Measurements from ENCODE around the gene VTI1A.

DNA sequence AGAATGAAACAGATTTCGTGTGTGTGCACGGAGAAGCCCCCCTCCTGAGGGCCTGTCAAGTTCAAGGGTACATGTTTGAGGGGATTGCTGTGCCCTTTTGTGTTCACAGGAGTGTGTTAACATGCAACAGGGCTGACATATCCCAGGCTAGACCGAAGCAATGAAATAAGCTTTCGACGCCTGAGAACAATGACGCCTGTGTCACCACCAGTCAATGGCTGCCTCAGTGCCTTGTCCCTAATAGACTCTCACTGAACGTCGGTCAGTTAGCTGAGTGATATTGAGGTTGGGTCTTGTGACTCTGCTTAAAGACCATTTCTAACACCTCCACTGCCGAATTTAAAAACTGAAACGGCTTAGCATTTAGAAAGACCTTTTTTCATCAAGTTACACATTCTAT, 327.8 kb downstream of the VTI1A start:
- no peak for TF ChIP-seq EZH2 (IDR thresholded peaks at IDR 0.05; ENCODE audit: borderline replicate concordance, insufficient read depth, low read length, poor library complexity, severe bottlenecking)
- TF ChIP-seq, protein P1, sequence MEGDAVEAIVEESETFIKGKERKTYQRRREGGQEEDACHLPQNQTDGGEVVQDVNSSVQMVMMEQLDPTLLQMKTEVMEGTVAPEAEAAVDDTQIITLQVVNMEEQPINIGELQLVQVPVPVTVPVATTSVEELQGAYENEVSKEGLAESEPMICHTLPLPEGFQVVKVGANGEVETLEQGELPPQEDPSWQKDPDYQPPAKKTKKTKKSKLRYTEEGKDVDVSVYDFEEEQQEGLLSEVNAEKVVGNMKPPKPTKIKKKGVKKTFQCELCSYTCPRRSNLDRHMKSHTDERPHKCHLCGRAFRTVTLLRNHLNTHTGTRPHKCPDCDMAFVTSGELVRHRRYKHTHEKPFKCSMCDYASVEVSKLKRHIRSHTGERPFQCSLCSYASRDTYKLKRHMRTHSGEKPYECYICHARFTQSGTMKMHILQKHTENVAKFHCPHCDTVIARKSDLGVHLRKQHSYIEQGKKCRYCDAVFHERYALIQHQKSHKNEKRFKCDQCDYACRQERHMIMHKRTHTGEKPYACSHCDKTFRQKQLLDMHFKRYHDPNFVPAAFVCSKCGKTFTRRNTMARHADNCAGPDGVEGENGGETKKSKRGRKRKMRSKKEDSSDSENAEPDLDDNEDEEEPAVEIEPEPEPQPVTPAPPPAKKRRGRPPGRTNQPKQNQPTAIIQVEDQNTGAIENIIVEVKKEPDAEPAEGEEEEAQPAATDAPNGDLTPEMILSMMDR (IDR thresholded peaks at IDR 0.05; ENCODE audit: poor library complexity, severe bottlenecking): no peak
- no peak for TF ChIP-seq POLR2AphosphoS5 (IDR thresholded peaks at IDR 0.05)
- TF ChIP-seq EP300 (conservative IDR thresholded peaks at IDR 0.05; ENCODE audit: poor library complexity, severe bottlenecking): no peak
